GM18870 (cell line): ENCODE results near the gene LDLRAD3.

Experiments used
- ATAC-seq: cut with Tn5 transposase; IDR thresholded peaks from one replicate; pipeline ENCODE4 v1.9.1; 2021; ENCODE audit warnings: moderate library complexity; ENCODE audit not compliant: unreplicated experiment

LDLRAD3 gene

DNA sequence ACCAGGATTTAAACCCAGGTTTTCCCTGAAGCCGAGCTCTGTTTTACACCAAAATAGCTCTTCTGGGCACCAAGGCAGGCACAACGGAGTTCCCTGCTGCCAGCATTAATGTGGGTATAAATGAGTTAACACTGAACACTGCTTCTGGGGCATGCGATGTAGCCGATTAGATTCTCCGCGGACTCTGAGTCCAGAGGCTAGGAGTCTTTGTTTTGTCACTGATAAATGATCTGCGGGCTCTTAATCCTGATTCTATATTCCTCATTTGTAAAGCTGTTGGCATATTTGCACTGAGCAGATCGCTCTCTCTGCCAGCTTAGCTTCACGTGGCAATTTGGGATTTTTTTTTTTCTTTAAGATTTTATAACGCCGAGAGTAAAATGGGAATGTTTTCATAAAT, 16.8 kb upstream of the LDLRAD3 start:
- ATAC-seq = no peak

DNA sequence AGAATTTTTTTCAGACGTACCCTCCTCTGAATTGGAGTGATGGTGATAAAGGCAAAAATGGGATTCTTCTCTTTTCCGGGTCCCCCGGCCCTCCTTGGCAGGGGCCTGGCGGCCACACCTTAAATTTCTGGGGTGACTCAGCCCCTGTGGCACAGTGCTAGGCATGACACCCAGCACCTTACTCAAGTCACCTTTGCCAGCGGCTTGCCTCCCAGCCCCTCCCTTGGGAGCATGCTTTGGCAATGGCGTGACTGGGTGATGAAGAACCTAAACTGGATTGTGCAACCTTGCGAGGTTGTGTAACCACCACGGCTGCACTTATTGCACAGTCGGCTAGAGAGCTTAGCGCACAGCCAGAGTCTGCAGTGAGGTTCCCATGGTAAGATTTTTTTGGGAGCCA, 16.2 kb upstream of the LDLRAD3 start:
- ATAC-seq = no peak

GRCh38 chr11:35928688-35929395, 15.0 kb upstream of the LDLRAD3 start:
- ATAC-seq = no peak

DNA sequence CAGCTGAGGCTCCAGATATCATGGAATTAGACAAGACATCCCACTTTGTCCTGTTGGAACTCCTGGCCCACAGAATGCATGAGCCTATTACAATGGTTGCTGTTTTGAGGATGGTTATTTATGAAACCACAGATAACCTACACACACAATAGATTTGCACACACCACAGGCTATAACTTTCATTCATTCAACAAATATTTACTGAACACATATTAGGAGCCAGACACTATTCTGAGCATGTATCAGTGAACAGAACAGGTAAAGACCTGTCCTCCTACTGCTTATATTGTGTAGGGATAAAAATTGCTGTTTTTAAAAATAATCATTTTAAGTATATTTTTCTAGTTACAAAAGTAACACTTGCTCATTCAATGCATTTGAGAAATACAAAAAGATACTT, 13.4 kb upstream of the LDLRAD3 start:
- no peak for ATAC-seq

DNA sequence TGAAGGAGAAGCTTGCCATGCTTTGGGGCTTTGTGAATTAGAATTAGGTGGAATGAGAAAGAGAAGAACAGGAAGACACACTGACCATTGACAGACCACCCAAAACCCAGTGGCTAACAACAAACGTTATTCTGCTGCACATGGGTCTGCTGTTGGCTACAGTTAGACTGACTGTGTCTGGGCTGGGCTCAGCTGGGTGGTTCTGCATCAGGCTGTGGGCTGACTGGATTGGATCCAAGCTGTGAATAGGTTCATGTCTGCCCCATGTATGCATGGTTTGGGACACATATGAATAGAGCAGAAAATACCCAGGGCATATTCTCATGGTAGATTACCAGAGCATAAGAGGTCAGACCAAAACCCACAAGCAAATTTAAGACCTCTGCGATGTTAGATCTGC, 11.7 kb upstream of the LDLRAD3 start:
- no peak for ATAC-seq

DNA sequence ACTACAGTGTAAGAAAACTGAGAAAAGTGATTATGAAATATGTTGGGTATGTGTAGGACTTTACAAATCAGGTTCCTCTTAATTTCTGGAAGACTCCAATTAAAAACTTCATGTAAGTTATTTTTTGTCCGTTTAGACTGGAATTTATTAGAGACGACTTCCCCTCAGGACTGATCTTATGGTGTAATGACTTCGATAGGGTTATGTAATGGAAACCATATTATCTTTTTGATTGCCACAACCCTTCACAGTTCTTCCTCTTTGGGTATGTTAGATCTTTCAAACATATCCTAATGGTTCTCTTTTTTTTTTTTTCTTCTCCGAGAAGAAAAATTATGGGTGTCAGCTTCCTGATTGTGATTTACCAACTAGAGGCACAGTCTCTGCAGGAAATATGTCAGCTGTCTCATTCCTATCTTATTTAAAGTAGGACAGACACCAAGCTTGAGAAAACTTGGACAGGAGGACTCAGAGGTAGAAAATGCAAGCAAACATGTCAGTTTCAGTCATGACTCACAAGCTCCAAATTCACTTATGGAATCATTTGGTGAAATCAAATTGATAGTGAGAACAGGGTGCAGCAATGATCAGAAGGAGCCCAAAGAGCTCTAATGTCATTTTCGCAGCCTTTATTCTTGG, 11.1 kb upstream of the LDLRAD3 start:
- no peak for ATAC-seq

DNA sequence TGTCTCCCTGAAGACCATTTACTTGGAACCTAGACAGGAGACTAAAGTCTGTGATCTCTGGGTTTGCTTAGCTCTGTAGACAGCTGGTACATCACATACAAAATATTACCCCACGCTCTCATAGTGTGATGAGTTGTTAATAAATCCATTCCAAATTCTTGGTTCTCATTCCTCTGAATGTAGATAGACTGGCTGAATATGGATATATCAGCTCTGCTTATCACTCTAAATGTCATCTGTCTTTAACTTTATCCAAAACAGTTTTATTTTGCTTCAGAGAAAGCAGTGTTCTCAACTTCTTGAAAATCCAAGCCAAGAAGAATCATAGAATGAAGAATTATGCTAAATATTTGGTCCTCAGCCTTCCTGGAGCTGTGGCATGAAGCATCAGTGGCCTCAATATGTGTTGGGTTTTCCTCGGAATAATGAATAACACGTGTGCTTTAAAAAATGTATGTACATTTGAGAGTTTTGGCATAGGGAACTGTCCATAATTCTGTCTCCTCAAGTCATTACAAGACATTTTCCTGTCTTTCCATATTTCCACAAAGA, 10.5 kb upstream of the LDLRAD3 start:
- ATAC-seq = no peak

- ATAC-seq = no peak
Observed at GRCh38 chr11:35934271-35934670, 9.6 kb upstream of the LDLRAD3 start.

- ATAC-seq = no peak
Observed at GRCh38 chr11:35934981-35935380, 8.9 kb upstream of the LDLRAD3 start.

DNA sequence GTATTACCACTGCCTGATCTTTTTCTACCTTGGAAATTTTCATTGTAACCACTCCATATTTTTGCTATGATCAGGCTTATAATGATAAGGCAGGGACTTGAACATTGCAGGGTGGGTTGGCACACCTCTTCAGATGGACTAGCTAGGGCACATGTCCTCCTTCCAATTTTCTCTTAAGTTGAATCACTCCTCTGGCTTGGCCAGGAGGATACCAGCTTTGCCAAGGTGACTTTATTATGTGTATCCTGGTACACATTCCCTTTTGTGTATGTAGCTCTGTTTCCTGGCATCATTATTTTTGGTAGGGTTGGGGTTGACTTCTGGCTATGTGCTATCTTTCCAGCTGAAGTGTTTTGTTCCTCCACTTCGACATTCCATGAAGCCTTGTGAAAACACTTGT, 8.5 kb upstream of the LDLRAD3 start:
- no peak for ATAC-seq

GRCh38 chr11:35937111-35937510, 6.8 kb upstream of the LDLRAD3 start:
- ATAC-seq = no peak

DNA sequence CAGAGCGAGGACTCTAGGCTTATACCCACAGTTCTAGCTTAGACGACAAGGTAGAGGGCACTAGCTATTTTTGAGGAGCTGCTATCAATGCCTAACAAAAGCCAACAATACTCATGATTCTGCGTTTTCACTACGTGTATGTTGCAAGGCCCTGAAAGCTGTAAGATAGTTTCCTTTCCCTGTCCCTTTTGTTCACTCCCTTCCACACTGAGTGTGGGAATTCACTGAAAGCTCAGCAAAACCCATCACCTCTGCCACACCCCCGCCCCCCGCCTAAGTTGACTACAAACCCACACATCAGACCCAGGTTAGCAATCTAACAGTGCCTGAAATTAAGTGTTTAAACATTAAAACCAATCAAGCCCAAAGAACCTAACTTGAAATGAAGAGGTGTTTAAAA, 6.2 kb upstream of the LDLRAD3 start:
- ATAC-seq = no peak

DNA sequence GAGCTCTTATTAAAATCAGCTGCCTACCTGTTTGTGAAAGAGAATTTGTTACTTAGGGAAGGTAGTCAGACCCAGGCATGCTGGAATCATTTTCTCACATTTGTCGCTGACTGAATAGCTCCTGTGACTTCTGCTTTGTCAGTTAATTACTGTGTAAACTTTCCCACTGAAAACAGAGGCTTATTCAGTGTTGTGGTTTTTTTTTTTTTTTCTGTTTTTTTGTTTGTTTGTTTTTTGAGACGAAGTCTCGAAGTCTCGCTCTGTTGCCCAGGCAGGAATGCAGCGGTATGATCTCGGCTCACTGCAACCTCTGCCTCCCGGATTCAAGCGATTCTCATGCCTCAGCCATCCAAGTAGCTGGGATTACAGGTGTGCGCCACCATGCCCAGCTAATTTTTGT, 5.6 kb upstream of the LDLRAD3 start:
- no peak for ATAC-seq

- no peak for ATAC-seq
Observed at GRCh38 chr11:35943309-35943708, 553 bp upstream of the LDLRAD3 start.

GRCh38 chr11:35944503-35945136, 758 bp downstream of the LDLRAD3 start:
- no peak for ATAC-seq

GRCh38 chr11:35945137-35945518, 1.3 kb downstream of the LDLRAD3 start:
- no peak for ATAC-seq

GRCh38 chr11:35946766-35947165, 2.9 kb downstream of the LDLRAD3 start:
- ATAC-seq = no peak

GRCh38 chr11:35947437-35947836, 3.6 kb downstream of the LDLRAD3 start:
- ATAC-seq = no peak

DNA sequence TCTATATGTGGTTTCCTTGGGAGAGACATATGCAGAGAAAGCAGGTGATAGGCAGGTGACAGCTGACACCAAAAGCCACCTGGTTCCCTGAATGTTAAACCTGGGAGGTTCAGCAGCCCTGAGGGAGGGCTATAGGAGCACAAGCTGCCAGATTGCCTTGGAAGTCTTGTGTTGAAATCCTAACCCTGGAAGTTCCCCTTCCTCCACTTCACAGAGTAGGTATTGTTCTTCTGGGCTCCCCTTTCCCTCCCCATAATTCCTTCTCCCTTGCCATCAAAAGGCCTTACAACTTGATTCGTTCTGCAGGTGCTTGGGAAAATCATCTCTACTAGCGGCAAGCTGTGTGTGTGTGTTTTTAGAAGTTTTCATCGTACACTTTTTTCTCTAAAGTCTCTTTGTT, 5.4 kb downstream of the LDLRAD3 start:
- ATAC-seq = no peak

GRCh38 chr11:35950082-35950481, 6.2 kb downstream of the LDLRAD3 start:
- no peak for ATAC-seq

DNA sequence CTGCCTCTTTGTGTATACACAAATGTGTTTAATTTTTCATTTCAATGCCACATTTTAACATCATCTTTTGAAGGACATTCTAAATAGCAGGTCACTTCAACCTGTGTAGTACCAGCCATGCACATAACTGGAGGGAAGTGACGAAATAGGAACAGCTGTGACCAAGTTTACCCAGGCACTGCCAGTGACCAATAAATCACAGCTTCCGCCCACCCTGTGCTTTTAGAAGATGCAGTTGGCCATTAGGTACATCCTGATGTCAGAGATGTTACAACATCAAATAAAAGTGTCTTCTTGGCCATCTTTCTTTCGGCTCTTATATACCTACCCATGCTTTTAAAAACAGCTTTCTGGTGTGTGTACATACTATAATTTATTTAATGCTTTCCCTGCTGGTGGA, 7.8 kb downstream of the LDLRAD3 start:
- no peak for ATAC-seq

DNA sequence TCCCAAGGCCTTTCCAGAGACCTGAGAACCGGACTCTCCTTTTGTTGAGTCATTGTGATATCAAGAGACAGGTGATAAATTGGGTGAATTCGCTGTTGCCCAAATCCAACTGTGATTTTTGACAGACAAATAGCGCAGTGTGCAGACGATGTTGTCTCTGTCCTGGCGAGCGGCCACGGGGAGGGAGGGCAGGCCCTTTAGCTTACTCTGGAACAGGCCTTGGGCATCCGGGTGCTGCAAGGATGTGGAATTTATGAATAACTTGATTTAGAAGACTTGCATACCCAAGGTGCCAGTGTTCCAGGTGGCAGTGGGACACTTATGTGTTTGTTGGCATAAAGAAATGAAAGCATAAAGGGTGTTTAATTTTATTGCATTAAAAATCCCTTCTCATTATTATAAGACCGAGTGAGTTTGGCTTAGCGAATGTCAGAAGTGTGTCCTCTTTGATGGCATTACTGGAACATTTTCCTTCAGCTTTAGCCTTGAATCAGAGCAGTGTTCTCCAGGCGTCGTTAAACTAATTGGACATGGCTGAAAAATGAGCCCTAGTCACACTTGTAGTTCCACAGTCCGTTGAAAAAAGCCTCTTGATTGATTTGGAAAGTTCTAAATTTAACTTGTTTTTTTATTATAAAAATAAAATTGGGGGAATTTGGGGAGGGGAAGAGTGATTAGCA, 9.4 kb downstream of the LDLRAD3 start:
- no peak for ATAC-seq
